Measurements from ENCODE around the gene DPT.

DPT gene

GRCh38 chr1:168709405-168710363, 19.3 kb downstream of the DPT start:
- Histone ChIP-seq H4K20me1 (ENCODE audit: insufficient read depth, low read length) (no peaks in the 10 kb centered on the region), H3K79me2 (ENCODE audit: low read length) (no peaks in the 10 kb centered on the region), H3K9me3 (replicated peaks; ENCODE audit: insufficient read depth, low read length) (no peaks in the 10 kb centered on the region), H2AFZ (ENCODE audit: low read length) (no peak overlapping the region), H3K36me3 (replicated peaks; ENCODE audit: insufficient read depth, low read length) (no peaks in the 10 kb centered on the region), H3K4me1 (ENCODE audit: low read length) (no peaks in the 10 kb centered on the region), H3K27ac (ENCODE audit: low read length) (no peak overlapping the region), H3K9ac (ENCODE audit: low read length) (no peak overlapping the region), H3F3A (ENCODE audit: insufficient read depth, low read length) (no peaks in the 10 kb centered on the region), H3K9me2 (replicated peaks; ENCODE audit: insufficient read depth, low read length) (no peaks in the 10 kb centered on the region), H3K4me3 (ENCODE audit: low read length) (no peak overlapping the region), H3K4me2 (ENCODE audit: low read depth, low read length) (no peak overlapping the region), H3K27me3 (replicated peaks; ENCODE audit: insufficient read depth, low read length) (peaks cover 32% of the 10 kb centered on the region)
- DNase-seq: no peak
- TF ChIP-seq EZH2phosphoT487 (IDR thresholded peaks at IDR 0.05; ENCODE audit: low read length): no peak
- TF ChIP-seq EZH2 (optimal IDR thresholded peaks at IDR 0.05; ENCODE audit: low read depth, low read length): no peak
- TF ChIP-seq CTCF (IDR thresholded peaks at IDR 0.05; ENCODE audit: low read length): no peak

GRCh38 chr1:168708698-168709404, 20.2 kb downstream of the DPT start:
- H3K4me2 ChIP-seq (ENCODE audit: low read depth, low read length): no peak overlapping the region
- H4K20me1 ChIP-seq (ENCODE audit: insufficient read depth, low read length): no peaks in the 10 kb centered on the region
- H3K9ac ChIP-seq (ENCODE audit: low read length): no peak overlapping the region
- H3K9me3 ChIP-seq (replicated peaks; ENCODE audit: insufficient read depth, low read length): no peaks in the 10 kb centered on the region
- no peaks in the 10 kb centered on the region for H3K36me3 ChIP-seq (replicated peaks; ENCODE audit: insufficient read depth, low read length)
- no peak for DNase-seq
- peaks cover 24% of the 10 kb centered on the region for H3K27me3 ChIP-seq (replicated peaks; ENCODE audit: insufficient read depth, low read length)
- no peaks in the 10 kb centered on the region for H3K79me2 ChIP-seq (ENCODE audit: low read length)
- no peak overlapping the region for H3K27ac ChIP-seq (ENCODE audit: low read length)
- no peaks in the 10 kb centered on the region for H3K9me2 ChIP-seq (replicated peaks; ENCODE audit: insufficient read depth, low read length)
- H3K4me3 ChIP-seq (ENCODE audit: low read length): no peak overlapping the region
- H3K4me1 ChIP-seq (ENCODE audit: low read length): no peaks in the 10 kb centered on the region
- TF ChIP-seq EZH2phosphoT487 (IDR thresholded peaks at IDR 0.05; ENCODE audit: low read length): no peak
- no peak for TF ChIP-seq EZH2 (optimal IDR thresholded peaks at IDR 0.05; ENCODE audit: low read depth, low read length)
- TF ChIP-seq CTCF (IDR thresholded peaks at IDR 0.05; ENCODE audit: low read length): no peak
- H2AFZ ChIP-seq (ENCODE audit: low read length): no peak overlapping the region
- no peaks in the 10 kb centered on the region for H3F3A ChIP-seq (ENCODE audit: insufficient read depth, low read length)

GRCh38 chr1:168706391-168706992, 22.5 kb downstream of the DPT start:
- no peak overlapping the region for H3K4me2 ChIP-seq (ENCODE audit: low read depth, low read length)
- no peaks in the 10 kb centered on the region for H3K36me3 ChIP-seq (replicated peaks; ENCODE audit: insufficient read depth, low read length)
- H3K4me1 ChIP-seq (ENCODE audit: low read length): no peaks in the 10 kb centered on the region

More at GRCh38 chr1:168706391-168706992, 22.5 kb downstream of the DPT start:
- TF ChIP-seq EZH2phosphoT487 (IDR thresholded peaks at IDR 0.05; ENCODE audit: low read length) (no peak), CTCF (IDR thresholded peaks at IDR 0.05; ENCODE audit: low read length) (no peak), EZH2 (optimal IDR thresholded peaks at IDR 0.05; ENCODE audit: low read depth, low read length) (no peak)
- Histone ChIP-seq H3F3A (ENCODE audit: insufficient read depth, low read length) (no peaks in the 10 kb centered on the region), H3K9me2 (replicated peaks; ENCODE audit: insufficient read depth, low read length) (no peaks in the 10 kb centered on the region), H3K27me3 (replicated peaks; ENCODE audit: insufficient read depth, low read length) (peaks cover 2% of the 10 kb centered on the region; the same call in 1 of the 2 replicates), H3K4me3 (ENCODE audit: low read length) (no peak overlapping the region), H3K27ac (ENCODE audit: low read length) (no peak overlapping the region), H3K9ac (ENCODE audit: low read length) (no peak overlapping the region), H3K9me3 (replicated peaks; ENCODE audit: insufficient read depth, low read length) (no peaks in the 10 kb centered on the region), H4K20me1 (ENCODE audit: insufficient read depth, low read length) (no peaks in the 10 kb centered on the region), H3K79me2 (ENCODE audit: low read length) (no peaks in the 10 kb centered on the region), H2AFZ (ENCODE audit: low read length) (no peak overlapping the region)
- no peak for DNase-seq

Data from MM.1S (cell line).